ENCODE data around the gene CCDC197. TPM values are rescaled to one million over a fixed set of nuclear protein-coding genes. Genes with fewer than 3 reads are reported as not detected.

Gene CCDC197
- total and polyA plus RNA-seq, 9 of the 15 experiments (the other 6 are each of a cell fraction or from before 2014, with no cell fraction given), result not detected

DNA sequence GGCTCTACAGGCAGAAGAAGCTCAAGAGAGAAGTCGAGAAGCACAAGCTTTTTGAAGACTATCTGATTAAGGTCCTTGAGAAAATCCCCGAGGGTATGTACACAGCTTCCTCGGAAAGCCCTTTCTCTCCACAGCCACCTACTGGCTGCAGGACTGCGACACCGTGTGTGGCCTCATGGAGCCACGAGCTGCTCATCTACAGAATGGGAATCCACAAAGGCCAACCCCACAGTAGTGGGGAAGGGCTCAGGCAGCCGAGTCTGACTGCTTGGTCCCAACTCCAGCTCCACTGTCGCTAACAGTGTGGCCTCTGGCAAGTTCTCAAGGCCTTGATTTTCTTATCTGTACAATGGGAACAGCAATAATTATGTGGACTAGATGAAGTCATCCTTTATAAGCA, 2.5 kb downstream of the CCDC197 start:
- Histone ChIP-seq H3K4me3 (no peak overlapping the region), H4K20me1 (replicated peaks; ENCODE audit: control insufficient read depth, insufficient read depth, low read length) (0 out of 2 replicates have a peak, but pooled peaks cover 5% of the 10 kb centered on the region), H3K27ac (ENCODE audit: extremely low read depth, low read depth, low read length) (no peak overlapping the region), H3K9ac (ENCODE audit: insufficient read depth in 1 of 2, low read depth in 2 of 2, low read length in 2 of 2) (no peak overlapping the region), H2AFZ (ENCODE audit: low read depth, low read length) (no peak overlapping the region), H3K27me3 (ENCODE audit: control insufficient read depth in 2 of 2, insufficient read depth in 2 of 2, low read length in 2 of 2) (peaks cover 0 to 18% of the 10 kb centered on the region in 2 experiments; a peak in 2 of 5 replicates), H3K9me3 (replicated peaks; ENCODE audit: control insufficient read depth, insufficient read depth, low read depth, low read length) (no peaks in the 10 kb centered on the region), H3K4me1 (replicated peaks in 1 of 2; ENCODE audit: control insufficient read depth in 2 of 2, insufficient read depth in 2 of 2, low read length in 2 of 2) (peaks cover 0 to 6% of the 10 kb centered on the region in 2 experiments; a peak in 2 of 5 replicates), H3K9me1 (ENCODE audit: control insufficient read depth, insufficient read depth, low read length) (no peaks in the 10 kb centered on the region), H3K4me2 (ENCODE audit: insufficient read depth, low read length) (no peak overlapping the region), H3K36me3 (ENCODE audit: control insufficient read depth, insufficient read depth, low read length) (no peaks in the 10 kb centered on the region), H3K79me2 (ENCODE audit: control insufficient read depth, insufficient read depth, low read length) (no peaks in the 10 kb centered on the region)
- intact Hi-C loops (cut with micrococcal nuclease), result no loop called here
- FAIRE-seq, result no peak
- no TSS peak for BruUV-seq (replicated peaks)
- WGBS (ENCODE audit: insufficient coverage, low coverage, missing lambda C conversion rate), result 7% methylated on average over 7 of the region's 8 CpGs
- CTCF ChIA-PET (ENCODE audit: low intra/inter-chr PET ratio), result interaction anchor here (0.9 kb wide), 1 partner anchor 59 kb away, joined by 4 read pairs; no protein-coding TSS in a partner anchor
- DNase-seq (ENCODE audit: extremely low read depth in 1 of 4, low spot score in 3 of 4), result no peak
- in situ Hi-C loops (cut with MboI), result no loop called here
- POLR2A ChIA-PET, result interaction anchor here (0.6 kb wide), 1 partner anchor 141 kb away, joined by 3 read pairs; no protein-coding TSS in a partner anchor
- ATAC-seq, result no peak
- TF ChIP-seq HCFC1 (IDR thresholded peaks at IDR 0.05; ENCODE audit: low read depth, low read length), result no peak
- peak; percentile 43 for TF ChIP-seq RBM25 (IDR thresholded peaks at IDR 0.05; ENCODE audit: low read depth, low read length, severe bottlenecking)

DNA sequence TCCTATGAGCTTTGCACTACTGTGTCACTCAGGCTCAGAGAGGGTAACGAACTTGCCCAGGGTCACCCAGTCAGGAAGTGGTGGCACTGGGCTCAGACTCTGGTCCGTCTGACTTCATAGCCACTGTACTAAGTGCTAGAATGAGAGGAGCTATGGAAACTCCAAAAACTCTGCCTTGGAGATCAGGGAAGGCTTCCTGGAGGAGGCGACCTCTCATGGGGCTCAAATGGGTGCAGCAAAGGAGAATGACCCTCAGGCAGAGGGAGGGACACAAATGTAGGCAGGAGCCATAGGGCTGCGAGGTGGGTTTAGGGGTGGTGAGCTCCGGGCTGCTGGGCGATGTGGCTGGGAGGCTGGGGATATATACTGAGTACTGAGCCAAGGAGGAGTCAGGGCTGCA, 3.2 kb downstream of the CCDC197 start:
- ChIA-PET CTCF (ENCODE audit: low intra/inter-chr PET ratio) (no interaction called here), POLR2A (interaction anchor here (0.5 kb wide), 1 partner anchor 8 kb away, joined by 3 read pairs; no protein-coding TSS in a partner anchor)
- 0 out of 2 replicates have a peak, but pooled peaks cover 5% of the 10 kb centered on the region for H4K20me1 ChIP-seq (replicated peaks; ENCODE audit: control insufficient read depth, insufficient read depth, low read length)
- no peak for TF ChIP-seq ZNF140 (CRISPR knock-in tag; IDR thresholded peaks at IDR 0.05)
- TF ChIP-seq ZFP36 (IDR thresholded peaks at IDR 0.05; ENCODE audit: low read depth, low read length, partially characterized antibody), result peak; percentile 88
- peaks cover 0 to 18% of the 10 kb centered on the region in 2 experiments; a peak in 3 of 5 replicates for H3K27me3 ChIP-seq (ENCODE audit: control insufficient read depth in 2 of 2, insufficient read depth in 2 of 2, low read length in 2 of 2)
- in situ Hi-C loops (cut with MboI), result loop anchor here (5.0 kb wide), 1 partner anchor 58 kb away; no protein-coding TSS in a partner anchor
- no peaks in the 10 kb centered on the region for H3K36me3 ChIP-seq (ENCODE audit: control insufficient read depth, insufficient read depth, low read length)
- BruUV-seq (replicated peaks), result no TSS peak
- H3K9me1 ChIP-seq (ENCODE audit: control insufficient read depth, insufficient read depth, low read length), result no peaks in the 10 kb centered on the region
- H3K9ac ChIP-seq (ENCODE audit: insufficient read depth in 1 of 2, low read depth in 2 of 2, low read length in 2 of 2), result no peak overlapping the region
- DNase-seq (ENCODE audit: extremely low read depth in 1 of 4, low spot score in 3 of 4), result no peak
- H3K4me3 ChIP-seq, result no peak overlapping the region
- no peaks in the 10 kb centered on the region for H3K79me2 ChIP-seq (ENCODE audit: control insufficient read depth, insufficient read depth, low read length)
- intact Hi-C loops (cut with micrococcal nuclease), result loop anchor here (5.0 kb wide), 2 partner anchors 63 to 343 kb away; no protein-coding TSS in a partner anchor
- no peak overlapping the region for H3K27ac ChIP-seq (ENCODE audit: extremely low read depth, low read depth, low read length)
- H2AFZ ChIP-seq (ENCODE audit: low read depth, low read length), result no peak overlapping the region
- H3K4me2 ChIP-seq (ENCODE audit: insufficient read depth, low read length), result no peak overlapping the region
- WGBS (ENCODE audit: insufficient coverage, low coverage, missing lambda C conversion rate), result 2% methylated on average over 6 of the region's 6 CpGs
- no peaks in the 10 kb centered on the region for H3K9me3 ChIP-seq (replicated peaks; ENCODE audit: control insufficient read depth, insufficient read depth, low read depth, low read length)
- no peak for ATAC-seq
- peaks cover 0 to 6% of the 10 kb centered on the region in 2 experiments; a peak in 2 of 5 replicates for H3K4me1 ChIP-seq (replicated peaks in 1 of 2; ENCODE audit: control insufficient read depth in 2 of 2, insufficient read depth in 2 of 2, low read length in 2 of 2)
- FAIRE-seq, result no peak
